Measurements from ENCODE around the gene DHX34. TPM values are rescaled to one million over a fixed set of nuclear protein-coding genes. Genes with fewer than 3 reads are reported as not detected.

Gene DHX34
- total and polyA plus RNA-seq, 9 of the 15 experiments (the other 6 are each of a cell fraction or from before 2014, with no cell fraction given): 0.36 to 42.0 (median 15.0) TPM

GRCh38 chr19:47372603-47373002 lies 23.5 kb downstream of the DHX34 start:
- FAIRE-seq (no peak), ATAC-seq (no peak), DNase-seq (ENCODE audit: extremely low read depth in 1 of 4, low spot score in 3 of 4) (no peak)
- Histone ChIP-seq H3K79me2 (ENCODE audit: control insufficient read depth, insufficient read depth, low read length) (no peaks in the 10 kb centered on the region), H3K4me3 (no peak overlapping the region), H3K9me3 (replicated peaks; ENCODE audit: control insufficient read depth, insufficient read depth, low read depth, low read length) (no peaks in the 10 kb centered on the region), H3K9ac (ENCODE audit: insufficient read depth in 1 of 2, low read depth in 2 of 2, low read length in 2 of 2) (no peak overlapping the region), H3K36me3 (ENCODE audit: control insufficient read depth, insufficient read depth, low read length) (peaks cover 88% of the 10 kb centered on the region; the same call in 2 of the 3 replicates), H3K4me1 (replicated peaks in 1 of 2; ENCODE audit: control insufficient read depth in 2 of 2, insufficient read depth in 2 of 2, low read length in 2 of 2) (peaks cover 0 to 18% of the 10 kb centered on the region in 2 experiments; a peak in 2 of 5 replicates), H2AFZ (ENCODE audit: low read depth, low read length) (no peak overlapping the region), H3K9me1 (ENCODE audit: control insufficient read depth, insufficient read depth, low read length) (peaks cover 3% of the 10 kb centered on the region), H3K27ac (ENCODE audit: extremely low read depth, low read depth, low read length) (no peak overlapping the region), H3K4me2 (ENCODE audit: insufficient read depth, low read length) (no peak overlapping the region), H4K20me1 (replicated peaks; ENCODE audit: control insufficient read depth, insufficient read depth, low read length) (no peaks in the 10 kb centered on the region), H3K27me3 (ENCODE audit: control insufficient read depth in 2 of 2, insufficient read depth in 2 of 2, low read length in 2 of 2) (no peaks in the 10 kb centered on the region)
- TF ChIP-seq CEBPZ (IDR thresholded peaks at IDR 0.05; ENCODE audit: borderline replicate concordance, low read depth, low read length) (no peak), RBFOX2 (IDR thresholded peaks at IDR 0.05; ENCODE audit: low read depth, low read length) (0 out of 2 replicates have a peak, but pooled peaks have one; percentile 8), NKRF (IDR thresholded peaks at IDR 0.05; ENCODE audit: borderline replicate concordance) (no peak), POLR2G (IDR thresholded peaks at IDR 0.05; ENCODE audit: low read depth, low read length) (peak; percentile 42), TSHZ1 (CRISPR knock-in tag; IDR thresholded peaks at IDR 0.05) (no peak), SMAD4 (CRISPR knock-in tag; conservative IDR thresholded peaks at IDR 0.05) (no peak), RBM22 (IDR thresholded peaks at IDR 0.05; ENCODE audit: low read depth, low read length, poor library complexity, severe bottlenecking) (peak; percentile 31), LARP7 (IDR thresholded peaks at IDR 0.05) (no peak), ETV5 (CRISPR knock-in tag; IDR thresholded peaks at IDR 0.05; ENCODE audit: low read depth) (no peak), ZNF23 (CRISPR knock-in tag; IDR thresholded peaks at IDR 0.05) (no peak)
- intact Hi-C loops (cut with micrococcal nuclease) (no loop called here), in situ Hi-C loops (cut with MboI) (no loop called here)
- ChIA-PET CTCF (ENCODE audit: low intra/inter-chr PET ratio) (no interaction called here), POLR2A (no interaction called here)
- WGBS (ENCODE audit: insufficient coverage, low coverage, missing lambda C conversion rate): 91% methylated on average over 17 of the region's 22 CpGs
- no TSS peak for BruUV-seq (replicated peaks)
